Measurements from ENCODE around the gene ARFGAP2. TPM values are rescaled to one million over a fixed set of nuclear protein-coding genes. Genes with fewer than 3 reads are reported as not detected.
A peak's percentile ranks its signal among the peaks of the same experiment; 100 is the strongest.
"Not testable (repeated sequence)": the region's sequence is repeated elsewhere in the genome, so short reads cannot be mapped to it uniquely, and the experiment has no call there.

Gene ARFGAP2
- 91.4 and 105 TPM in 2 replicates for total RNA-seq

- no peak for DNase-seq (ENCODE audit: extremely low read depth, low read depth, low spot score)
Measured at GRCh38 chr11:47176328-47177228, at the start of gene ARFGAP2. Gene ARFGAP2, minus strand, starts transcription at chr11:47176879. Its CDS starts 26 bp downstream, at chr11:47176853.

GRCh38 chr11:47225552-47226400 is 49.1 kb upstream of the ARFGAP2 start:
- DNase-seq (ENCODE audit: extremely low read depth, low read depth, low spot score) = no peak

GRCh38 chr11:47222696-47223095 is 46.0 kb upstream of the ARFGAP2 start:
- no peak for DNase-seq (ENCODE audit: extremely low read depth, low read depth, low spot score)

- peak; percentile 45 for DNase-seq (ENCODE audit: extremely low read depth, low read depth, low spot score)
Measured at GRCh38 chr11:47220401-47220821, 43.7 kb upstream of the ARFGAP2 start.

GRCh38 chr11:47216121-47216798 is 39.6 kb upstream of the ARFGAP2 start:
- no peak for DNase-seq (ENCODE audit: extremely low read depth, low read depth, low spot score)

GRCh38 chr11:47215366-47215910 is 38.8 kb upstream of the ARFGAP2 start:
- DNase-seq (ENCODE audit: extremely low read depth, low read depth, low spot score) = no peak

- no peak for DNase-seq (ENCODE audit: extremely low read depth, low read depth, low spot score)
Measured at GRCh38 chr11:47213950-47214565, 37.4 kb upstream of the ARFGAP2 start.

GRCh38 chr11:47212938-47213337 is 36.3 kb upstream of the ARFGAP2 start:
- no peak for DNase-seq (ENCODE audit: extremely low read depth, low read depth, low spot score)

- no peak for DNase-seq (ENCODE audit: extremely low read depth, low read depth, low spot score)
Measured at GRCh38 chr11:47208628-47209027, 31.9 kb upstream of the ARFGAP2 start.

- not testable (repeated sequence) for DNase-seq (ENCODE audit: extremely low read depth, low read depth, low spot score)
Measured at GRCh38 chr11:47208008-47208552, 31.4 kb upstream of the ARFGAP2 start.

GRCh38 chr11:47207459-47207858 is 30.8 kb upstream of the ARFGAP2 start:
- DNase-seq (ENCODE audit: extremely low read depth, low read depth, low spot score) = no peak

GRCh38 chr11:47206577-47206976 is 29.9 kb upstream of the ARFGAP2 start:
- not testable (repeated sequence) for DNase-seq (ENCODE audit: extremely low read depth, low read depth, low spot score)

GRCh38 chr11:47204637-47204989 is 27.9 kb upstream of the ARFGAP2 start:
- no peak for DNase-seq (ENCODE audit: extremely low read depth, low read depth, low spot score)

GRCh38 chr11:47202576-47202975 is 25.9 kb upstream of the ARFGAP2 start:
- DNase-seq (ENCODE audit: extremely low read depth, low read depth, low spot score) = no peak

GRCh38 chr11:47201015-47201414 is 24.3 kb upstream of the ARFGAP2 start:
- no peak for DNase-seq (ENCODE audit: extremely low read depth, low read depth, low spot score)

GRCh38 chr11:47198161-47198560 is 21.5 kb upstream of the ARFGAP2 start:
- DNase-seq (ENCODE audit: extremely low read depth, low read depth, low spot score) = not testable (repeated sequence)

- DNase-seq (ENCODE audit: extremely low read depth, low read depth, low spot score) = no peak
Measured at GRCh38 chr11:47192111-47192510, 15.4 kb upstream of the ARFGAP2 start.

GRCh38 chr11:47191137-47191536 is 14.5 kb upstream of the ARFGAP2 start:
- not testable (repeated sequence) for DNase-seq (ENCODE audit: extremely low read depth, low read depth, low spot score)

GRCh38 chr11:47189100-47189834 is 12.6 kb upstream of the ARFGAP2 start:
- no peak for DNase-seq (ENCODE audit: extremely low read depth, low read depth, low spot score)
